CD4-positive, alpha-beta T cell treated with Interleukin-6 for 4 hours (primary cell): Measurements from ENCODE around the gene PRKN.

Source experiments
- DNase-seq: peaks from one replicate; pipeline ENCODE4 v3.0.0-alpha.2; 2020; ENCODE audit warnings: mixed read lengths

Gene PRKN

DNA sequence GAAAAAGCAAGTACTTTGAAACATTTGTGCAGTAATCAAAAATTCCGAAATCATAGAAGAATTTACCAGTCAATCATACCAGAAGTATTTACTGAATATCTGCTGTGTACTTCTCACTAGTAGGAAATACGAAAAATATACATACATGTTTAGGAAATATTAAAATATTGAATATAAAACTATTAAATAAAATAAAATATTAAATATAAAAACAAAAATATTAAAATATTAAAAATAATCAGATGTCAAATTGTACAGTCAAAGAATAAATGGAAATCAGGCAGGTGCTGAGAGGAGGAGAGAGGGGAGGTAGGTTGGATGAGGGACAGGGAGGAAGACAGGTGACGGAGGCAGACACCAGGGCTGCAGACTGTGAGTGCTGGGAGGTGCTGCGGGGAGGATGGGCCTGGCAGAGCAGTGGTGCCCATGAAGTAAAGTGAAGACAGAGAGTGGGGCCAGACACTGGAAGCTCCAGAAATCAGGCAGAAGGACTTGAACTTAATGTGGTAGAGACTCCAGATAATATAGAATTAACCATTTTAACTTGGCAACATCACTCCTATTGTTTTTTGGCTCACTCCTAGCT lies 55.9 kb downstream of the PRKN start:
- no peak for DNase-seq

DNA sequence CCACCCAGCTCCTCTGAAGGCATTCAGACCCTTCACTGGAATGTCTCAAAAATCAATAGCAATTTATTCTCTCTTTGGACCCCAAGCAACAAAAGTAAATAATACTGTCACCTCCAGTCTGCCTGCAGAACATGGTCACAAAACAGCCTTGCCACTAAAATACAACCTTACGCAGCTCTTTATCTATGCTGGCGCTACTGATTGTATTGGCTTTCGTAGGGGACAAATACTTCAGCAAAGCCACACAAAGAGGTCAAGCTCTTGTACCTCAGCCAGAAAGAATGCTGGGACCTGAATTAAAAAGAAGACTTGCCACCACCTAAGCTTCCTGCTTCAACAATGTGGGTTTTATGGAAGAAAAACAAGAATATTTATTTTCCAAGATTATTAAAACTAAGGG lies 57.2 kb downstream of the PRKN start:
- no peak for DNase-seq

- no peak for DNase-seq
Observed at GRCh38 chr6:162666246-162666645, 61.3 kb downstream of the PRKN start.

DNA sequence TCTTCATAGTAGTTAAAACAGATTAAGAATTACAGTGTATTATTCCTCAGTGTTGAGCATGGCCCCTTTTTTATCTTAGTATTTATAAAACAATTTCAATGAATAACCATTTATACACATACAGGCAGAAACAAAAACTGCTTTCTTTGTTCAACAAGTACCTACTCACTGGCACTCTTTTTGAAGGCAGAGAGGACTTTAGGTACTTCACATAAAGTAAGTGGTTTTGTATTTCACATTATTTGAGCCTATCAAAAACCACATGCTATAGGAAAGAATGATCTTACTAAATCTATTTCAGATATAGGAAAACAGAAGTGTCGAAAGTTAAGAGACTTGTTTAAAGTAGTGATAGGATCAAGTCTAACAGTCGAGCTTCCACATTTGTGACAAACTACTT lies 73.8 kb downstream of the PRKN start:
- no peak for DNase-seq

- DNase-seq, result no peak
Observed at GRCh38 chr6:162651505-162651904, 76.1 kb downstream of the PRKN start.

GRCh38 chr6:162649271-162649670 lies 78.3 kb downstream of the PRKN start:
- no peak for DNase-seq

DNA sequence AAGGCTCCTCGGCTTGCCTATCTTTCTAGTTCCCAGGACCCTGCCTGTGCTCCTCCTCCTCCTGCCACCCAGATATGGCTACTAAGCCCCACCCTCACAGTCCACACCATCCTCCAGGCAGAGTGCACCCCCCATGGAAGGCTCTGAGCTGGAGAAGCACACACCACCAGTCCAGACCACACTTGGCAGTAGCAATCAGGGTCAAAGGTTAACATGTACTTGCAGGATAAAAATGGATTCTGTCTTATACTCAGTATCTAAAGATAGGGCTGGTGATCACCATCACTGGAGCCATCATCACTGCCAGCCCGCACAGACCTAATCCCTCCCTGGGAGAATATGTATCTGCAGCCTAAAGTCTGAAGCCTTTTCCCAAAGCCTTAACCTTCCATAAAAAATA lies 83.4 kb downstream of the PRKN start:
- no peak for DNase-seq

- no peak for DNase-seq
Observed at GRCh38 chr6:162640756-162641155, 86.8 kb downstream of the PRKN start.

GRCh38 chr6:162639951-162640350 lies 87.6 kb downstream of the PRKN start:
- DNase-seq, result no peak

GRCh38 chr6:162638931-162639574 lies 88.5 kb downstream of the PRKN start:
- DNase-seq, result no peak

GRCh38 chr6:162637317-162637716 lies 90.2 kb downstream of the PRKN start:
- DNase-seq, result no peak

DNA sequence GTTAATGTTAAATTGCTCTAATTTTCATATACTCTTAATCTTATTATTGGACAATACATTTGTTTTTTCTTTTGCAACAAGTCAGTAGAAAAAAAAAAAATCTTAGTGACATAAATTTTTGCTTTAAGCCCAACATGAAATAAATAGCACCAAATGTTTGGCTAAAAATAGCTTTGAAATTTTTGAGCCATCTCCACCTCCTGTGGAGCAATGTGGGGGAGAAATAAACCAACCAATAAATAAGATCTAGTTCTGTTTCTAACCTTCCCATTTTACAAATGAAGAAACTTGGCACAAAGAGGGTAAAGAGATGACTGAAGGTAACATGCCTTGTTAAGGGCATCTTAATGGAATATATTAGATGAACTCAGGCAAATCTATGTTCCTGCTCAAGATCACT lies 91.4 kb downstream of the PRKN start:
- no peak for DNase-seq

- DNase-seq, result no peak
Observed at GRCh38 chr6:162631546-162631945, 96.0 kb downstream of the PRKN start.

- no peak for DNase-seq
Observed at GRCh38 chr6:162630069-162630468, 97.5 kb downstream of the PRKN start.

GRCh38 chr6:162627825-162628224 lies 99.7 kb downstream of the PRKN start:
- no peak for DNase-seq

DNA sequence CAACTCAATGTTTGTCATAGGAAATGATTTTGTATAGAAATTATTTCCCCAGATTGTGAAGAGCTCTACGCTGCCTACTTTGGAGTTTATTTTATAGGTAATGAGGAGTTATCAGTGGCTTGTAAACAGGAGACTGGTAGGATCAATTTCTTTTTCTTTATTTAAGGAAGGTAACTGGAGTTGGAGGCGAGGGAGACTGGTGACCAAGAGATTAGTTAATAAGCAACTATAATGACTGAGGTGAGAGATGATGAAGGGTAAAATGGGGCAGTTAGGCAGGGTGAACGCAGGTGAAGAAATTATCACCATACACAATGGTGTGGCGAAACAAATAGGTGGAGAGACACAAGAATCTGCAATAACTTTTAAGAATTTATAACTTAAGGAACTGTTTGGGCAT lies 100.2 kb downstream of the PRKN start:
- DNase-seq, result no peak

DNA sequence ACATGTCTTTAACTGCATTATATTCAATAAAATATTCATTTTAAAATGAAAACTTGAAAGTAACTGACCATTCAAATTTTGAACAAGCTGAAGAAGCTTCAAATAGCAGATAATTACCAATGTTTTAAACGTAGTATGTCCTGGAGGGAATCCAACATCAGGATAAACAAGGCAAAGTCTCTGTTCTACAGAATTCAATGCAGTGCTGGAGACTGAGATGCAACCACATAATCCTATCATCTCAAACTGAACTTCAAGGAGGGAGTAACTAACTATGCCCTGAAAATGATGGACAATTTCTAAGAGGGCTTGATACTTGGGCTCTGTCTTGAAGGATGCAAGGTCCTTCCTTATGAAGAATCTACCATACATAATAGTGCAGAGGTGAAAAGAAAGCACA lies 100.7 kb downstream of the PRKN start:
- no peak for DNase-seq

DNA sequence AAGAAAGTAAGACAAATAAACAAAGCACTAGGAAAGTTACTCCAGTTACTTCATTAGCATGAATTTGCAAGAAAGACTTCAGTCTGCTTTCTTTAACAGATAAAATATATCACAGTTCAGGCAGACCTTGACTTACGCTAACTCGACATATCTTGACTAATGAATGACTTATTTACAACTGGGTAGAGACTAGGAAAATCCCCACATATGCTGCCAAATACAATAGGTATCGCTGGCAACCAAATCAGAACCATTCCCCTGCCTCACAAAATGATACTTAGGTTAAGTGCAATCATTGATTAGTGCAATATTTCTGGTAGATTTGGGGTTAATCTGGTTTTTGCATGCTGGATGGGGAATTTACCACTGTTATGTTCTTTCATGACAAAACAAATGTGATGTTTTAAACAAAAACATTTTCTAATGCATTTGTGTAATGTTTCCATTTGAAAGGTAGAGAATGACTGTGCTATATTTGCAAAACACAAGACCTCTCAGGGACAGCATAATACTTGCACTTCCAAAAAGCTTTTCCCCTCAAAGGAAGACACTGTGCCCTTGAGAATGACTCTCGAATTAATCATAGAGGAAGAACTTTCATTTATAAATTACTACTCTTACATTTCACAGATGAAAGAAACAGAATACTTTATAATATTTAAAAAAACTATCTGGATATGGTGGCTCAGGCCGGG lies 101.6 kb downstream of the PRKN start:
- no peak for DNase-seq

GRCh38 chr6:162622572-162622971 lies 105.0 kb downstream of the PRKN start:
- no peak for DNase-seq

GRCh38 chr6:162621246-162621645 lies 106.3 kb downstream of the PRKN start:
- DNase-seq, result no peak

DNA sequence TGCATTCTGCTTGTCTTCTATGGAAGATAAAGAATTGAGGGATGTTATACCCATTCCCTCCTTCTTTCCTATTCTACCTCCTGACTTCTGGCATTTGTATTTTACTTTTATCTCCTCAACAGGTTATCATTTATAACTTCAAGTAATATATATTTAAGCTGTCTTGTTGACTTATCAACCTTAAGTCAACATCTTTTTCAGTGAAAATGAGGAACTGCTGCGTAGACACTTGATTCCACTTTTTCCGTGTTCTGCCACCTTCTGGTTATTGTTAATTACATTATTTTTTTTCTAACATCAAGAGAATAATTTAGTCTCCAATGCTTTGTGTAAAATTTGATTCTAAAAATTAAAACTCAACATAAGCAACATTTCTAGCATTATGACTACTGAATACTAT lies 107.5 kb downstream of the PRKN start:
- no peak for DNase-seq

- no peak for DNase-seq
Observed at GRCh38 chr6:162618448-162619002, 109.0 kb downstream of the PRKN start.

GRCh38 chr6:162615016-162615705 lies 112.4 kb downstream of the PRKN start:
- DNase-seq, result no peak

GRCh38 chr6:162613310-162613709 lies 114.3 kb downstream of the PRKN start:
- DNase-seq, result no peak
